ENCODE data around the gene FATE1. TPM values are rescaled to one million over a fixed set of nuclear protein-coding genes. Genes with fewer than 3 reads are reported as not detected.

FATE1 gene
- total RNA-seq, 1 experiment from 2014 or later, result 0.45 TPM

- POLR2A ChIA-PET (ENCODE audit: low non-redundant PET), result interaction anchor here (0.7 kb wide), 1 partner anchor 1705 kb away, joined by 3 read pairs; no protein-coding TSS in a partner anchor
- H3K4me3 ChIP-seq (ENCODE audit: low read depth, low read length, poor library complexity, severe bottlenecking), result no peak overlapping the region
- no peaks in the 10 kb centered on the region for H3K4me1 ChIP-seq (ENCODE audit: insufficient read depth, low read length, poor library complexity, severe bottlenecking)
- no peak overlapping the region for H3K27ac ChIP-seq (ENCODE audit: low read depth, low read length, poor library complexity, severe bottlenecking)
- DNase-seq (ENCODE audit: low spot score), result no peak
- no peaks in the 10 kb centered on the region for H3K36me3 ChIP-seq (ENCODE audit: insufficient read depth, low read length, poor library complexity, severe bottlenecking)
- no peaks in the 10 kb centered on the region for H3K27me3 ChIP-seq (replicated peaks; ENCODE audit: insufficient read depth, low read depth, low read length, poor library complexity)
- TF ChIP-seq EZH2 (IDR thresholded peaks at IDR 0.05; ENCODE audit: borderline replicate concordance, low read depth, low read length, poor library complexity, severe bottlenecking) (no peak), CTCF (conservative IDR thresholded peaks at IDR 0.05; ENCODE audit: low read depth, low read length) (no peak)
- CTCF ChIA-PET, result no interaction called here
- intact Hi-C loops (cut with micrococcal nuclease; ENCODE audit: unreplicated experiment), result no loop called here
- no TSS peak for BruUV-seq (replicated peaks)
- H3K9me3 ChIP-seq (ENCODE audit: low read depth, low read length, poor library complexity, severe bottlenecking), result no peaks in the 10 kb centered on the region
These were observed 26.5 kb downstream of the FATE1 start for GRCh38 chrX:151742311-151742710.

- DNase-seq (ENCODE audit: low spot score), result no peak
- intact Hi-C loops (cut with micrococcal nuclease; ENCODE audit: unreplicated experiment), result no loop called here
- Histone ChIP-seq H3K9me3 (ENCODE audit: low read depth, low read length, poor library complexity, severe bottlenecking) (no peaks in the 10 kb centered on the region), H3K27ac (ENCODE audit: low read depth, low read length, poor library complexity, severe bottlenecking) (no peak overlapping the region), H3K4me3 (ENCODE audit: low read depth, low read length, poor library complexity, severe bottlenecking) (no peak overlapping the region), H3K4me1 (ENCODE audit: insufficient read depth, low read length, poor library complexity, severe bottlenecking) (no peaks in the 10 kb centered on the region), H3K36me3 (ENCODE audit: insufficient read depth, low read length, poor library complexity, severe bottlenecking) (no peaks in the 10 kb centered on the region), H3K27me3 (replicated peaks; ENCODE audit: insufficient read depth, low read depth, low read length, poor library complexity) (peaks cover 13% of the 10 kb centered on the region)
- ChIA-PET POLR2A (ENCODE audit: low non-redundant PET) (no interaction called here), CTCF (no interaction called here)
- no peak for TF ChIP-seq EZH2 (IDR thresholded peaks at IDR 0.05; ENCODE audit: borderline replicate concordance, low read depth, low read length, poor library complexity, severe bottlenecking)
- no TSS peak for BruUV-seq (replicated peaks)
These were observed 28.0 kb downstream of the FATE1 start for GRCh38 chrX:151743651-151744470.

- Histone ChIP-seq H3K4me3 (ENCODE audit: low read depth, low read length, poor library complexity, severe bottlenecking) (no peak overlapping the region), H3K27ac (ENCODE audit: low read depth, low read length, poor library complexity, severe bottlenecking) (no peak overlapping the region), H3K27me3 (replicated peaks; ENCODE audit: insufficient read depth, low read depth, low read length, poor library complexity) (peaks cover 15% of the 10 kb centered on the region), H3K9me3 (ENCODE audit: low read depth, low read length, poor library complexity, severe bottlenecking) (no peaks in the 10 kb centered on the region), H3K36me3 (ENCODE audit: insufficient read depth, low read length, poor library complexity, severe bottlenecking) (no peaks in the 10 kb centered on the region), H3K4me1 (ENCODE audit: insufficient read depth, low read length, poor library complexity, severe bottlenecking) (no peaks in the 10 kb centered on the region)
- no TSS peak for BruUV-seq (replicated peaks)
- ChIA-PET CTCF (no interaction called here), POLR2A (ENCODE audit: low non-redundant PET) (no interaction called here)
- TF ChIP-seq CTCF (conservative IDR thresholded peaks at IDR 0.05; ENCODE audit: low read depth, low read length), result no peak
- TF ChIP-seq EZH2 (IDR thresholded peaks at IDR 0.05; ENCODE audit: borderline replicate concordance, low read depth, low read length, poor library complexity, severe bottlenecking), result no peak
- DNase-seq (ENCODE audit: low spot score), result no peak
- intact Hi-C loops (cut with micrococcal nuclease; ENCODE audit: unreplicated experiment), result no loop called here
These were observed 29.8 kb downstream of the FATE1 start for GRCh38 chrX:151745651-151746050.

- Histone ChIP-seq H3K27ac (ENCODE audit: low read depth, low read length, poor library complexity, severe bottlenecking) (no peak overlapping the region), H3K4me3 (ENCODE audit: low read depth, low read length, poor library complexity, severe bottlenecking) (no peak overlapping the region), H3K36me3 (ENCODE audit: insufficient read depth, low read length, poor library complexity, severe bottlenecking) (no peaks in the 10 kb centered on the region), H3K9me3 (ENCODE audit: low read depth, low read length, poor library complexity, severe bottlenecking) (no peaks in the 10 kb centered on the region), H3K4me1 (ENCODE audit: insufficient read depth, low read length, poor library complexity, severe bottlenecking) (no peaks in the 10 kb centered on the region), H3K27me3 (replicated peaks; ENCODE audit: insufficient read depth, low read depth, low read length, poor library complexity) (peaks cover 15% of the 10 kb centered on the region)
- DNase-seq (ENCODE audit: low spot score), result no peak
- intact Hi-C loops (cut with micrococcal nuclease; ENCODE audit: unreplicated experiment), result no loop called here
- CTCF ChIA-PET, result no interaction called here
- BruUV-seq (replicated peaks), result no TSS peak
- POLR2A ChIA-PET (ENCODE audit: low non-redundant PET), result no interaction called here
- TF ChIP-seq CTCF (conservative IDR thresholded peaks at IDR 0.05; ENCODE audit: low read depth, low read length) (no peak), EZH2 (IDR thresholded peaks at IDR 0.05; ENCODE audit: borderline replicate concordance, low read depth, low read length, poor library complexity, severe bottlenecking) (no peak)
These were observed 30.7 kb downstream of the FATE1 start for GRCh38 chrX:151746502-151746901.
